Mucosa of gallbladder (tissue), 1 donor: ENCODE data around the gene STK39. TPM values are rescaled to one million over a fixed set of nuclear protein-coding genes. Genes with fewer than 3 reads are reported as not detected.
"Not testable (repeated sequence)": the region's sequence is repeated elsewhere in the genome, so short reads cannot be mapped to it uniquely, and the experiment has no call there.

Source experiments
- DNase-seq: peaks from one replicate; pipeline ENCODE4 v3.0.0-alpha.2; 2020; ENCODE audit warnings: low spot score
- total RNA-seq: library from RNA; stranded (reverse); gene quantifications from one replicate; pipeline ENCODE4 v1.2.1, GENCODE V29; 2021
- donor health status: DM: no; HTN: no; CAD: no.

The STK39 gene
- total RNA-seq, 1 donor from 2014 or later = 47.9 TPM

- no peak for DNase-seq
Measured at GRCh38 chr2:168090366-168091135, 156.8 kb downstream of the STK39 start.

GRCh38 chr2:168089200-168089599, 158.2 kb downstream of the STK39 start:
- no peak for DNase-seq

GRCh38 chr2:168087401-168087800, 160.0 kb downstream of the STK39 start:
- no peak for DNase-seq

GRCh38 chr2:168086851-168087250, 160.5 kb downstream of the STK39 start:
- no peak for DNase-seq

- DNase-seq = no peak
Measured at GRCh38 chr2:168085801-168086361, 161.5 kb downstream of the STK39 start.

- no peak for DNase-seq
Measured at GRCh38 chr2:168084288-168084687, 163.1 kb downstream of the STK39 start.

GRCh38 chr2:168081452-168081851, 165.9 kb downstream of the STK39 start:
- DNase-seq = not testable (repeated sequence)

GRCh38 chr2:168079236-168079635, 168.2 kb downstream of the STK39 start:
- DNase-seq = no peak

GRCh38 chr2:168076731-168077130, 170.7 kb downstream of the STK39 start:
- DNase-seq = no peak

GRCh38 chr2:168075446-168075845, 171.9 kb downstream of the STK39 start:
- DNase-seq = no peak

- no peak for DNase-seq
Measured at GRCh38 chr2:168072626-168073303, 174.6 kb downstream of the STK39 start.

- no peak for DNase-seq
Measured at GRCh38 chr2:168064011-168064998, 183.1 kb downstream of the STK39 start.

GRCh38 chr2:168062936-168063335, 184.5 kb downstream of the STK39 start:
- no peak for DNase-seq

GRCh38 chr2:168062054-168062453, 185.3 kb downstream of the STK39 start:
- DNase-seq = no peak

GRCh38 chr2:168060986-168061750, 186.2 kb downstream of the STK39 start:
- DNase-seq = no peak

GRCh38 chr2:168059758-168060157, 187.6 kb downstream of the STK39 start:
- no peak for DNase-seq

GRCh38 chr2:168058675-168059074, 188.7 kb downstream of the STK39 start:
- DNase-seq = no peak

GRCh38 chr2:168056242-168056787, 191.1 kb downstream of the STK39 start:
- no peak for DNase-seq

GRCh38 chr2:168054657-168055056, 192.7 kb downstream of the STK39 start:
- DNase-seq = no peak

GRCh38 chr2:168053676-168054075, 193.7 kb downstream of the STK39 start:
- DNase-seq = no peak

- no peak for DNase-seq
Measured at GRCh38 chr2:168052773-168053172, 194.6 kb downstream of the STK39 start.
